GM13976 (cell line): Measurements from ENCODE around the gene PSORS1C2.

Experiments used
- DNase-seq: peaks from one replicate; pipeline ENCODE4 v3.0.0; 2012; ENCODE audit warnings: low spot score
- in situ Hi-C: fragments of 300-500 bp; cut with MboI; formaldehyde crosslinking; loops from one replicate; pipeline ENCODE4 v1.12.0; 2022; ENCODE audit warnings: low sequenced_read_pairs, mixed read lengths, inconsistent platforms; ENCODE audit not compliant: unreplicated experiment
- TF ChIP-seq, protein P1 (sequence below): IDR thresholded peaks from 2 replicates; pipeline ENCODE4 v1.5.1; 2012; ENCODE audit warnings: borderline replicate concordance, mild to moderate bottlenecking; ENCODE audit not compliant: insufficient read depth; ENCODE audit errors: extremely low read depth, missing control alignments, control extremely low read depth

PSORS1C2 gene

GRCh38 chr6:31157513-31158139 is 18.8 kb upstream of the PSORS1C2 start, which contains the start of gene CCHCR1:
Gene CCHCR1, minus strand, starts transcription at chr6:31157802. Its CDS starts 202 bp downstream, at chr6:31157600.
- in situ Hi-C loops: no loop called here
- TF ChIP-seq, protein P1, sequence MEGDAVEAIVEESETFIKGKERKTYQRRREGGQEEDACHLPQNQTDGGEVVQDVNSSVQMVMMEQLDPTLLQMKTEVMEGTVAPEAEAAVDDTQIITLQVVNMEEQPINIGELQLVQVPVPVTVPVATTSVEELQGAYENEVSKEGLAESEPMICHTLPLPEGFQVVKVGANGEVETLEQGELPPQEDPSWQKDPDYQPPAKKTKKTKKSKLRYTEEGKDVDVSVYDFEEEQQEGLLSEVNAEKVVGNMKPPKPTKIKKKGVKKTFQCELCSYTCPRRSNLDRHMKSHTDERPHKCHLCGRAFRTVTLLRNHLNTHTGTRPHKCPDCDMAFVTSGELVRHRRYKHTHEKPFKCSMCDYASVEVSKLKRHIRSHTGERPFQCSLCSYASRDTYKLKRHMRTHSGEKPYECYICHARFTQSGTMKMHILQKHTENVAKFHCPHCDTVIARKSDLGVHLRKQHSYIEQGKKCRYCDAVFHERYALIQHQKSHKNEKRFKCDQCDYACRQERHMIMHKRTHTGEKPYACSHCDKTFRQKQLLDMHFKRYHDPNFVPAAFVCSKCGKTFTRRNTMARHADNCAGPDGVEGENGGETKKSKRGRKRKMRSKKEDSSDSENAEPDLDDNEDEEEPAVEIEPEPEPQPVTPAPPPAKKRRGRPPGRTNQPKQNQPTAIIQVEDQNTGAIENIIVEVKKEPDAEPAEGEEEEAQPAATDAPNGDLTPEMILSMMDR: no peak
- no peak for DNase-seq

DNA sequence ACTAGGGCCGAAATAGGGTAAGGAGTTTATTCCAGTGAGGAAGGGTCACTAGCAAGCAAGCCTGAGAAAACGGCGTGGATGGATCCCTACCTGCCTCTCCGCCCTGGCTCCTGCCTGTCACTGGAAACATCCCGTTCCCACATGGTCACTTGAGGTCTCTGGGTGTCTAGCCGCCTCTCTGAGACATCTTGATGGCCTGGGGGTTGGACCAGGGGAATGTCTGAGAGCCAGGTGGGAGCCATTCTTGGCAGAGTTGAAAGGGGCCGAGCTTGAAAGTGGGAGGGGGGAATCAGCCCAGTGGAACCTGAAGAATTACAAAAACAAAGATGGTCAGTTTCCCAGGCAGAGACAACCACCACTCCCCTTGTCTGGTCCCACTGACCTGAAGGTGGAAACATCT is 17.8 kb upstream of the PSORS1C2 start:
- in situ Hi-C loops: no loop called here
- DNase-seq: no peak
- TF ChIP-seq, protein P1: no peak

GRCh38 chr6:31154436-31154835 is 15.6 kb upstream of the PSORS1C2 start:
- TF ChIP-seq, protein P1: no peak
- DNase-seq: no peak
- in situ Hi-C loops: no loop called here

DNA sequence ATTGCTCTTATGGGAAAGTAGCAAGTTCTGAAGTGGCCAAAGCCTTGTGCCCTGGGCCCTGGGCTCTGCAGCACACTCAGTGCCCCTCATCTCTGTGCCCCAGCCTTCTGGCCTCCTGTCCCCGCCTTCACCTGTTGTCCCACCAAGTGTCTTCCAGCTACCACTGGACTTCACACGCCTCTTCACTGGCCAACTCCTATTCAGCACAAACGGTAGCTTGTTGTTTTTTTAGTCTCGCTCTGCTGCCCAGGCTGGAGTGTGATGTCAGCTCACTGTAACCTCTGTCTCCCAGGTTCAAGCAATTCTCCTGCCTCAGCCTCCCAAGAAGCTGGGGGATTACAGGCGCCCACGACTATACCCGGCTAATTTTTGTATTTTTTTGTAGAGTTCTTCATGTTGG is 13.9 kb upstream of the PSORS1C2 start:
- TF ChIP-seq, protein P1: no peak
- in situ Hi-C loops: no loop called here
- DNase-seq: no peak

DNA sequence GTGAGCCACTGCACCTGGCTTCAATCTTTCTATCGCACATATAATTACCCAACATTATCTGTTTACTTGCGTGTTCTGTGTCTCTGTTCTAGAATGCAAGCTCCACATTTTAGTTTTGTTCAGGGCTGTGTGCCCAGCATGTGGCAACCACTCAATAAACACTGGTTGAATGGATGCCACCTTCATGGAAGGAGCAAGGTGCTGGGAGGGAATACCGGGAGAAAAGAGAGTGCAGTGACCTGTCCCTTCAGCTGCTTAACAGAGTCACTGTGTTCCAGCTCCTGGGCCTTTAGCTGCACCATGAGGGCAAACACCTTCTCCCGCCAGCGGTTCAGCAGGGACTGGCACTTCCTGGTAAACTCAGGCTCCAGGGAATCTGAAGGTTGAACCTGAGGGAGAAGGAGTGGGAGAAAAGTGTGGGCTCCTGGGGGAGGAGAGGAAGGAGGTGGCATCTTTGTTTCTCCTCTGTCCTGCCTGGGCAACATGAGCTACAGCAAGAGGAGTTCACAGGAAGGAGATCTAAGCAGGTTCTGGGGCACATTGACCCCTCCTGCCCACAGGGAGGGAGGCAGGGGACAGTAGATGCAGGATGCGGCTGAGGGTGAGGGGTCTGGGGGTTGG is 11.1 kb upstream of the PSORS1C2 start:
- TF ChIP-seq, protein P1: no peak
- no peak for DNase-seq
- in situ Hi-C loops: no loop called here

DNA sequence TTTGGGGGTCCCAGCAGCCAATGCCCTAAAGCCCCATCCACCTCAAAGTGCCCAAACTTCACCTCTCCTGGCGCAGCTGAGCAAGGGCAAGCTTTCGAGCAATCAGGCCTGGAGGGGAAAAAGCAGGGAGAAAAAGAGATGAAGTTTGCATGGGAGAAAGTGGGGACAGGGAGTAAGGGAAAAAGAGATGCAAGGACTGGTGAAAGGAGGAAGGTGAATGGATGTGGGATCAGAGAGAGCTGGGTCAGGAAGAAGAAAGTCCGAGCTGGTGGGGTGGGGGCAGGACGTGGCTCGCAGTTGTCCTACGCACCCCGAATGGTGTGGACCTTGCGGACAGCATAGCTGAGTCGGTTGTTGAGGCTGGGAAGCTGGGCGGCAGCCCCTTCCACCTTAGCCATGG is 6.5 kb upstream of the PSORS1C2 start:
- DNase-seq: no peak
- in situ Hi-C loops: no loop called here
- TF ChIP-seq, protein P1: no peak
